Caco-2 (cell line): ENCODE measurements around the gene MUC5AC. TPM values are rescaled to one million over a fixed set of nuclear protein-coding genes. Genes with fewer than 3 reads are reported as not detected.

Experiments used
- BruUV-seq: library from RNA; stranded (reverse); fragments of 400-500 nt; replicated peaks from 2 replicates; lab custom pipeline; 2021; lab: Mats Ljungman, UMichigan
- CTCF ChIA-PET: fragments of 300-600 bp; sonication (Branson Sonifier 250); formaldehyde crosslinking; loops from one replicate; lab custom pipeline; 2022; ENCODE audit warnings: antibody characterized with exemption; lab: Charles Lee
- POLR2A ChIA-PET: fragments of 300-600 bp; sonication (Branson Sonifier 250); formaldehyde crosslinking; loops from one replicate; lab custom pipeline; 2022; ENCODE audit warnings: antibody characterized with exemption; lab: Charles Lee
- DNase-seq, 2 experiments: peaks; one replicate each; pipeline versions ENCODE4 v3.0.0 to v3.0.0-alpha.2; 2020 to 2022
- H3K27me3 ChIP-seq: replicated peaks from 2 replicates; pipeline ENCODE4 v1.6.0; 2011; ENCODE audit warnings: low read length; ENCODE audit not compliant: control insufficient read depth, insufficient read depth
- H3K36me3 ChIP-seq: 2 replicates; pipeline ENCODE4 v1.5.1; 2011; ENCODE audit warnings: low read length; ENCODE audit not compliant: control insufficient read depth, insufficient read depth
- H3K4me1 ChIP-seq: fragments of 250-450 bp; sonication (Bioruptor Pico); 2 replicates; pipeline ENCODE4 v1.5.1; 2020; ENCODE audit warnings: mild to moderate bottlenecking
- H3K4me3 ChIP-seq: 2 replicates; pipeline ENCODE4 v1.5.1; 2011; ENCODE audit warnings: low read depth, mild to moderate bottlenecking, control low read depth, low read length
- H3K9me3 ChIP-seq: fragments of 250-450 bp; sonication (Bioruptor Pico); 2 replicates; pipeline ENCODE4 v1.5.1; 2020; ENCODE audit warnings: mild to moderate bottlenecking, moderate library complexity
- H3K27ac Mint-ChIP-seq: one replicate; pipeline ENCODE4 v1.8.0; 2022; ENCODE audit warnings: mixed read lengths; ENCODE audit not compliant: unreplicated experiment
- H3K27me3 Mint-ChIP-seq: one replicate; pipeline ENCODE4 v1.8.0; 2022; ENCODE audit warnings: mixed read lengths; ENCODE audit not compliant: insufficient read depth, unreplicated experiment
- H3K36me3 Mint-ChIP-seq: one replicate; pipeline ENCODE4 v1.8.0; 2022; ENCODE audit warnings: mild to moderate bottlenecking, mixed read lengths; ENCODE audit not compliant: insufficient read depth, unreplicated experiment
- H3K4me1 Mint-ChIP-seq: one replicate; pipeline ENCODE4 v1.8.0; 2022; ENCODE audit warnings: low read depth, mixed read lengths; ENCODE audit not compliant: unreplicated experiment
- H3K4me3 Mint-ChIP-seq: one replicate; pipeline ENCODE4 v1.8.0; 2022; ENCODE audit warnings: mild to moderate bottlenecking, moderate library complexity, mixed read lengths; ENCODE audit not compliant: unreplicated experiment
- H3K9me3 Mint-ChIP-seq: one replicate; pipeline ENCODE4 v1.8.0; 2022; ENCODE audit warnings: mixed read lengths; ENCODE audit not compliant: unreplicated experiment
- CTCF ChIP-seq, 2 experiments: fragments of 200-600 bp in 1 of 2; IDR thresholded peaks; 1 replicate in 1 of 2; 2 replicates in 1 of 2; pipeline versions ENCODE4 v1.5.1 to v1.8.0; 2011 to 2022; ENCODE audit warnings: antibody characterized with exemption in 1 of 2, control low read depth in 1 of 2, inconsistent platforms in 1 of 2, low read depth in 1 of 2, low read length in 1 of 2, mild to moderate bottlenecking in 1 of 2, moderate library complexity in 1 of 2; ENCODE audit not compliant: insufficient read depth in 1 of 2, severe bottlenecking in 1 of 2, unreplicated experiment in 1 of 2
- intact Hi-C: fragments of 100-400 bp; cut with micrococcal nuclease; formaldehyde crosslinking; loops from one replicate; pipeline ENCODE4 v1.10.0; 2022; ENCODE audit not compliant: unreplicated experiment
- total RNA-seq: library from RNA; stranded (reverse); gene quantifications from 2 replicates; pipeline ENCODE4 v1.2.3, GENCODE V29; 2022

MUC5AC gene
- total RNA-seq, 1 experiment from 2014 or later: 0.25 TPM

- no peaks in the 10 kb centered on the region for H3K9me3 Mint-ChIP-seq
- no peak overlapping the region for H3K4me3 ChIP-seq
- H3K4me3 Mint-ChIP-seq: no peak overlapping the region
- intact Hi-C loops: no loop called here
- no peak for TF ChIP-seq CTCF (IDR thresholded peaks at IDR 0.05; ENCODE audit: insufficient read depth in 1 of 2, low read depth in 1 of 2, low read length in 1 of 2, severe bottlenecking in 1 of 2, unreplicated experiment in 1 of 2)
- no peaks in the 10 kb centered on the region for H3K9me3 ChIP-seq
- no peak overlapping the region for H3K27ac Mint-ChIP-seq
- H3K27me3 ChIP-seq: no peaks in the 10 kb centered on the region
- no peaks in the 10 kb centered on the region for H3K36me3 ChIP-seq
- H3K4me1 ChIP-seq: no peaks in the 10 kb centered on the region
- CTCF ChIA-PET: no interaction called here
- POLR2A ChIA-PET: no interaction called here
- H3K36me3 Mint-ChIP-seq: no peaks in the 10 kb centered on the region
- no TSS peak for BruUV-seq
- DNase-seq: peak in 1 of 2 experiments; percentile 28
- no peaks in the 10 kb centered on the region for H3K4me1 Mint-ChIP-seq
- H3K27me3 Mint-ChIP-seq: no peaks in the 10 kb centered on the region
Measured at GRCh38 chr11:1195682-1196515, 38.1 kb downstream of the MUC5AC start.

GRCh38 chr11:1196516-1197391 is 39.0 kb downstream of the MUC5AC start:
- no peaks in the 10 kb centered on the region for H3K27me3 Mint-ChIP-seq
- no TSS peak for BruUV-seq
- TF ChIP-seq CTCF (IDR thresholded peaks at IDR 0.05; ENCODE audit: insufficient read depth in 1 of 2, low read depth in 1 of 2, low read length in 1 of 2, severe bottlenecking in 1 of 2, unreplicated experiment in 1 of 2): no peak

GRCh38 chr11:1197431-1197885 is 39.7 kb downstream of the MUC5AC start:
- CTCF ChIA-PET: no interaction called here
- H3K9me3 Mint-ChIP-seq: no peaks in the 10 kb centered on the region
- no peaks in the 10 kb centered on the region for H3K36me3 Mint-ChIP-seq
- BruUV-seq: no TSS peak
- intact Hi-C loops: no loop called here
- POLR2A ChIA-PET: no interaction called here
- no peaks in the 10 kb centered on the region for H3K27me3 Mint-ChIP-seq
- no peaks in the 10 kb centered on the region for H3K4me1 Mint-ChIP-seq
- TF ChIP-seq CTCF (IDR thresholded peaks at IDR 0.05; ENCODE audit: insufficient read depth in 1 of 2, low read depth in 1 of 2, low read length in 1 of 2, severe bottlenecking in 1 of 2, unreplicated experiment in 1 of 2): no peak
- Histone ChIP-seq H3K27me3 (no peaks in the 10 kb centered on the region), H3K36me3 (no peaks in the 10 kb centered on the region), H3K9me3 (no peaks in the 10 kb centered on the region), H3K4me1 (no peaks in the 10 kb centered on the region), H3K4me3 (no peak overlapping the region)
- H3K27ac Mint-ChIP-seq: no peak overlapping the region
- no peak overlapping the region for H3K4me3 Mint-ChIP-seq
- peak in 1 of 2 experiments; percentile 28 for DNase-seq

More at GRCh38 chr11:1196516-1197391, 39.0 kb downstream of the MUC5AC start:
- no peaks in the 10 kb centered on the region for H3K9me3 Mint-ChIP-seq
- Histone ChIP-seq H3K9me3 (no peaks in the 10 kb centered on the region), H3K4me1 (no peaks in the 10 kb centered on the region), H3K36me3 (no peaks in the 10 kb centered on the region), H3K27me3 (no peaks in the 10 kb centered on the region), H3K4me3 (no peak overlapping the region)
- H3K27ac Mint-ChIP-seq: no peak overlapping the region
- peak in 1 of 2 experiments; percentile 26 for DNase-seq
- intact Hi-C loops: no loop called here
- ChIA-PET POLR2A (no interaction called here), CTCF (no interaction called here)
- no peaks in the 10 kb centered on the region for H3K36me3 Mint-ChIP-seq
- no peak overlapping the region for H3K4me3 Mint-ChIP-seq
- no peaks in the 10 kb centered on the region for H3K4me1 Mint-ChIP-seq
